Activated CD4-positive, alpha-beta T cell treated with anti-CD3 and anti-CD28 coated beads for 1 hour (primary cell): Measurements from ENCODE around the gene NAA16.
A peak's percentile ranks its signal among the peaks of the same experiment; 100 is the strongest.
"Not testable (repeated sequence)": the region's sequence is repeated elsewhere in the genome, so short reads cannot be mapped to it uniquely, and the experiment has no call there.

Experiments used
- DNase-seq: peaks from one replicate; pipeline ENCODE4 v3.0.0-alpha.2; 2020

NAA16 gene

GRCh38 chr13:41310963-41311405 lies at the start of gene NAA16:
Gene NAA16, plus strand, starts transcription at chr13:41311267. Its CDS starts 262 bp downstream, at chr13:41311529.
- peak; percentile 93 for DNase-seq

GRCh38 chr13:41263261-41263971 lies 47.7 kb upstream of the NAA16 start, which contains the start of gene MTRF1:
Gene MTRF1, minus strand, starts transcription at chr13:41263576. Its CDS starts 2,669 bp downstream, at chr13:41260907.
- DNase-seq, result peak; percentile 68

- DNase-seq, result no peak
Observed at GRCh38 chr13:41267106-41267505, 44.0 kb upstream of the NAA16 start.

GRCh38 chr13:41268764-41269163 lies 42.3 kb upstream of the NAA16 start:
- no peak for DNase-seq

- no peak for DNase-seq
Observed at GRCh38 chr13:41271456-41272285, 39.4 kb upstream of the NAA16 start.

GRCh38 chr13:41273831-41274441 lies 37.1 kb upstream of the NAA16 start:
- no peak for DNase-seq

- no peak for DNase-seq
Observed at GRCh38 chr13:41274881-41275280, 36.2 kb upstream of the NAA16 start.

GRCh38 chr13:41276824-41277223 lies 34.2 kb upstream of the NAA16 start:
- DNase-seq, result no peak

GRCh38 chr13:41279156-41279555 lies 31.9 kb upstream of the NAA16 start:
- not testable (repeated sequence) for DNase-seq

GRCh38 chr13:41282129-41282571 lies 28.9 kb upstream of the NAA16 start:
- no peak for DNase-seq

- DNase-seq, result no peak
Observed at GRCh38 chr13:41284512-41285288, 26.4 kb upstream of the NAA16 start.

- DNase-seq, result no peak
Observed at GRCh38 chr13:41286370-41286769, 24.7 kb upstream of the NAA16 start.

GRCh38 chr13:41289463-41289881 lies 21.6 kb upstream of the NAA16 start:
- no peak for DNase-seq

- DNase-seq, result no peak
Observed at GRCh38 chr13:41291246-41291645, 19.8 kb upstream of the NAA16 start.

- DNase-seq, result no peak
Observed at GRCh38 chr13:41293272-41293671, 17.8 kb upstream of the NAA16 start.

- DNase-seq, result no peak
Observed at GRCh38 chr13:41294914-41295313, 16.2 kb upstream of the NAA16 start.

GRCh38 chr13:41295973-41296372 lies 15.1 kb upstream of the NAA16 start:
- DNase-seq, result no peak

- no peak for DNase-seq
Observed at GRCh38 chr13:41296879-41297646, 14.0 kb upstream of the NAA16 start.

GRCh38 chr13:41299316-41300094 lies 11.6 kb upstream of the NAA16 start:
- no peak for DNase-seq

- no peak for DNase-seq
Observed at GRCh38 chr13:41302743-41303142, 8.3 kb upstream of the NAA16 start.

- DNase-seq, result no peak
Observed at GRCh38 chr13:41304551-41304950, 6.5 kb upstream of the NAA16 start.
